IPS-18c (cell line): ENCODE results near the gene PNMA1.

Source experiments
- H3K4me3 ChIP-seq: 2 replicates; pipeline ENCODE4 v1.7.0; 2013; ENCODE audit warnings: low read depth, mild to moderate bottlenecking, low read length, moderate library complexity; ENCODE audit not compliant: insufficient read depth
- H3K9me3 ChIP-seq: one replicate; pipeline ENCODE4 v1.6.1; 2013; ENCODE audit warnings: mild to moderate bottlenecking, low read length, moderate library complexity; ENCODE audit not compliant: control insufficient read depth, insufficient read depth

The PNMA1 gene

GRCh38 chr14:73753124-73753886 is 39.1 kb upstream of the PNMA1 start:
- no peaks in the 10 kb centered on the region for H3K9me3 ChIP-seq
- H3K4me3 ChIP-seq: no peak overlapping the region

GRCh38 chr14:73752297-73752992 is 38.3 kb upstream of the PNMA1 start:
- Histone ChIP-seq H3K4me3 (no peak overlapping the region), H3K9me3 (no peaks in the 10 kb centered on the region)

- Histone ChIP-seq H3K4me3 (no peak overlapping the region), H3K9me3 (no peaks in the 10 kb centered on the region)
Measured at GRCh38 chr14:73751157-73751691, 37.0 kb upstream of the PNMA1 start.

GRCh38 chr14:73750531-73750901 is 36.3 kb upstream of the PNMA1 start:
- Histone ChIP-seq H3K4me3 (no peak overlapping the region), H3K9me3 (no peaks in the 10 kb centered on the region)

- Histone ChIP-seq H3K9me3 (no peaks in the 10 kb centered on the region), H3K4me3 (no peak overlapping the region)
Measured at GRCh38 chr14:73749706-73750530, 35.7 kb upstream of the PNMA1 start.

GRCh38 chr14:73748858-73749357 is 34.7 kb upstream of the PNMA1 start:
- no peak overlapping the region for H3K4me3 ChIP-seq
- no peaks in the 10 kb centered on the region for H3K9me3 ChIP-seq

GRCh38 chr14:73747379-73748211 is 33.4 kb upstream of the PNMA1 start:
- Histone ChIP-seq H3K9me3 (no peaks in the 10 kb centered on the region), H3K4me3 (no peak overlapping the region)

- H3K4me3 ChIP-seq: no peak overlapping the region
- H3K9me3 ChIP-seq: no peaks in the 10 kb centered on the region
Measured at GRCh38 chr14:73746520-73747378, 32.6 kb upstream of the PNMA1 start.

- Histone ChIP-seq H3K9me3 (no peaks in the 10 kb centered on the region), H3K4me3 (no peak overlapping the region; the same call in 1 of the 2 replicates)
Measured at GRCh38 chr14:73745571-73746519, 31.7 kb upstream of the PNMA1 start.

- Histone ChIP-seq H3K4me3 (no peak overlapping the region), H3K9me3 (no peaks in the 10 kb centered on the region)
Measured at GRCh38 chr14:73744874-73745529, 30.8 kb upstream of the PNMA1 start.

GRCh38 chr14:73744175-73744867 is 30.1 kb upstream of the PNMA1 start:
- Histone ChIP-seq H3K9me3 (no peaks in the 10 kb centered on the region), H3K4me3 (no peak overlapping the region)

- Histone ChIP-seq H3K4me3 (no peak overlapping the region), H3K9me3 (no peaks in the 10 kb centered on the region)
Measured at GRCh38 chr14:73743431-73743931, 29.3 kb upstream of the PNMA1 start.

GRCh38 chr14:73742520-73743238 is 28.5 kb upstream of the PNMA1 start:
- Histone ChIP-seq H3K4me3 (no peak overlapping the region), H3K9me3 (no peaks in the 10 kb centered on the region)
